Measurements from ENCODE around the gene DOCK9. TPM values are rescaled to one million over a fixed set of nuclear protein-coding genes. Genes with fewer than 3 reads are reported as not detected.

DOCK9 gene
- total RNA-seq, 6 experiments from 2014 or later, result 21.8 to 30.5 (median 25.5) TPM

GRCh38 chr13:98961503-98962105, 16.3 kb downstream of the DOCK9 start:
- no peaks in the 10 kb centered on the region; the same call in 1 of the 2 replicates for H3K27me3 Mint-ChIP-seq (ENCODE audit: insufficient read depth)
- no peak overlapping the region for H3K4me3 Mint-ChIP-seq
- DNase-seq, result no peak
- H3K4me1 Mint-ChIP-seq (ENCODE audit: low read depth), result peaks cover 8% of the 10 kb centered on the region
- H3K9me3 Mint-ChIP-seq, result no peaks in the 10 kb centered on the region
- TF ChIP-seq CTCF (IDR thresholded peaks at IDR 0.05), result no peak
- H3K36me3 Mint-ChIP-seq (ENCODE audit: low read depth), result peaks cover 7% of the 10 kb centered on the region; the same call in 1 of the 2 replicates
- H3K27ac Mint-ChIP-seq, result no peak overlapping the region

- Mint-ChIP-seq H3K4me3 (no peak overlapping the region), H3K9me3 (no peaks in the 10 kb centered on the region), H3K27me3 (ENCODE audit: insufficient read depth) (no peaks in the 10 kb centered on the region; the same call in 1 of the 2 replicates), H3K27ac (no peak overlapping the region), H3K36me3 (ENCODE audit: low read depth) (peaks cover 7% of the 10 kb centered on the region; the same call in 1 of the 2 replicates), H3K4me1 (ENCODE audit: low read depth) (peaks cover 8% of the 10 kb centered on the region)
- TF ChIP-seq CTCF (IDR thresholded peaks at IDR 0.05), result no peak
- DNase-seq, result no peak
These were observed 17.0 kb downstream of the DOCK9 start for GRCh38 chr13:98960606-98961502.

GRCh38 chr13:98959786-98960605, 17.9 kb downstream of the DOCK9 start:
- H3K27me3 Mint-ChIP-seq (ENCODE audit: insufficient read depth), result no peaks in the 10 kb centered on the region; the same call in 1 of the 2 replicates
- TF ChIP-seq CTCF (IDR thresholded peaks at IDR 0.05), result no peak
- DNase-seq, result no peak
- H3K36me3 Mint-ChIP-seq (ENCODE audit: low read depth), result peaks cover 7% of the 10 kb centered on the region; the same call in 1 of the 2 replicates
- no peak overlapping the region for H3K4me3 Mint-ChIP-seq
- H3K4me1 Mint-ChIP-seq (ENCODE audit: low read depth), result peaks cover 8% of the 10 kb centered on the region
- no peak overlapping the region for H3K27ac Mint-ChIP-seq
- H3K9me3 Mint-ChIP-seq, result no peaks in the 10 kb centered on the region

GRCh38 chr13:98959291-98959690, 18.6 kb downstream of the DOCK9 start:
- Mint-ChIP-seq H3K4me3 (no peak overlapping the region), H3K27me3 (ENCODE audit: insufficient read depth) (no peaks in the 10 kb centered on the region; the same call in 1 of the 2 replicates), H3K9me3 (no peaks in the 10 kb centered on the region), H3K27ac (no peak overlapping the region), H3K36me3 (ENCODE audit: low read depth) (peaks cover 6% of the 10 kb centered on the region; the same call in 1 of the 2 replicates), H3K4me1 (ENCODE audit: low read depth) (peaks cover 8% of the 10 kb centered on the region)
- TF ChIP-seq CTCF (IDR thresholded peaks at IDR 0.05), result no peak
- DNase-seq, result no peak

- Mint-ChIP-seq H3K9me3 (no peaks in the 10 kb centered on the region), H3K36me3 (ENCODE audit: low read depth) (no peaks in the 10 kb centered on the region), H3K27me3 (ENCODE audit: insufficient read depth) (no peaks in the 10 kb centered on the region; the same call in 1 of the 2 replicates), H3K27ac (no peak overlapping the region), H3K4me1 (ENCODE audit: low read depth) (peaks cover 8% of the 10 kb centered on the region), H3K4me3 (no peak overlapping the region)
- DNase-seq, result no peak
- TF ChIP-seq CTCF (IDR thresholded peaks at IDR 0.05), result no peak
These were observed 19.4 kb downstream of the DOCK9 start for GRCh38 chr13:98958443-98958794.

Measured in HFFc6 (cell line).